DND-41 (cell line): ENCODE measurements around the gene SRGAP2C.
"Not testable (repeated sequence)": the region's sequence is repeated elsewhere in the genome, so short reads cannot be mapped to it uniquely, and the experiment has no call there.

Experiments
- CTCF ChIP-seq: IDR thresholded peaks from 2 replicates; pipeline ENCODE4 v1.5.1; 2012; ENCODE audit warnings: borderline replicate concordance, low read length, moderate library complexity, mild to moderate bottlenecking; ENCODE audit not compliant: poor library complexity, severe bottlenecking; ENCODE audit errors: extremely low read depth
- EZH2 ChIP-seq: IDR thresholded peaks from 3 replicates; pipeline ENCODE4 v1.6.1; 2012; ENCODE audit warnings: borderline replicate concordance, low read depth, mild to moderate bottlenecking, moderate library complexity, low read length, inconsistent platforms; ENCODE audit not compliant: severe bottlenecking

DNA sequence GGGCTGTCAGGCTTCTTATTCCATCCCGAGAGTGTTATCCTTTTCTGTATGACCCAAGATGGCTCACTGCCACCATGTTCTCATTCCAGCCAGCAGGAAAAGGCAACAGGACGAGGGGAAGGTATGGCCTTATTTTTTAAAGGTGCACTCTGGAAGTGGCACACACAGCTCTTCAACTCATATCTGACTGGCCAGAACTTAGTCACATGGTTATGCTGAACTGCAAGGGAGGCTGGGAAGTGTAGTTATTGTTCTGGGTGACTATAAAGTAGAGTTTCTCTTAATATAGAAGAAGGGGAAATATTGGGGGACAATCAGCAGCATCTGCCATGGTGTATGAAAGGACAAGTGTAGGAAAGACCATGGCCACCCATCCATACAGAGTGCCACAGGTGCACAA, 107.8 kb downstream of the SRGAP2C start:
- TF ChIP-seq CTCF, EZH2: not testable (repeated sequence)
